GM18861 (cell line): ENCODE data around the gene ZNF219.
"Not testable (repeated sequence)": the region's sequence is repeated elsewhere in the genome, so short reads cannot be mapped to it uniquely, and the experiment has no call there.

Experiments
- ATAC-seq: cut with Tn5 transposase; IDR thresholded peaks from one replicate; pipeline ENCODE4 v1.9.1; 2021; ENCODE audit not compliant: unreplicated experiment

Gene ZNF219

DNA sequence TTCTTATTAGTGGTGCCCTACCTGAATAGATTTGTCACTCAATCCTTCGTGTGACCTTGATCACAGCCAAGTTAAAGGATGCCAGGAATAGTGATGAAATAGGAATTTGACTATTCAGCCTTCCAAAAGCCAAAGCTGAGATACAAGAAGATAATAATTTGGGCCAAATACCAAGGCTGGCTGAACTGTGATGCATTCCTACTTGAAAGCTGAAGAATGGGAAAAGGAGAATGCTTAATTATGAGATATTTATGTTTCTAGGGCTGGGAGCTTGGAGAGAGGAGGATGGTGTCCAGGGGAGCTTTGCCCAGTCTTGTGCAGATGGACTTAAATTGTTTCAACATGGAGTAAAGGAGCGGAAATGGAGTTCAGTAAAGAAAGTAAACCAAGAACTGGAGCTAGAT lies 51.1 kb downstream of the ZNF219 start:
- no peak for ATAC-seq

DNA sequence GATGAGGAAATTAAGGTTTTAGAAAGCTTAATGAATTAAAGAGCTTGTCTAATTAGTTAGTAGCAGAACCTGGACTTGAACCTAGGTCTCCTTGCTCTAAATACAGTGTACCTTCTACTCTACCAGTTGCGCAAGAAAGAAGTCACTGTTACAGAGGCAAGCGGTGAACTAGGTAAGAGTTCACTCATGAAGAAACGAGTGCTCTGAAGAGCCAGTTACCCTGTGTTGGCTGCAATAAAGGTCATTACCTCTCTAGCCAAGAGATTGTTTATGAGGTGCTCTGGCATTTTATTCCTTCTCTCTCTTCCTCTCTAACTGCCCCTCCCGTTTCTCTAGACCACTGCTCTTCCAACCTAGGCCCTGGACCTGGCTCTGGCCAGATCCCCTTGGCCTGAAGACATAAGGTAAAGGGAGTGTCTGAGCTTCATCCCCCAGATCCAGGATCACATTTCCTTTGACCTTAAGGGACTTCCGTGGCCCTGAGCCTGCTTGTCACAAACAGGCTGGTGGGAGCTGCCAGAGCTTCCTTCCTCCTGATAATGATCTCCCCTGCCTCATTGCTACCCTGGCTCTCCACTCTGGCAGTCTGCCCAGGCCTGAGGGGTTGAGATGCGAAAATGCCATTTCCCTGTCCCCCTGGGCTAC lies 54.4 kb downstream of the ZNF219 start:
- no peak for ATAC-seq

DNA sequence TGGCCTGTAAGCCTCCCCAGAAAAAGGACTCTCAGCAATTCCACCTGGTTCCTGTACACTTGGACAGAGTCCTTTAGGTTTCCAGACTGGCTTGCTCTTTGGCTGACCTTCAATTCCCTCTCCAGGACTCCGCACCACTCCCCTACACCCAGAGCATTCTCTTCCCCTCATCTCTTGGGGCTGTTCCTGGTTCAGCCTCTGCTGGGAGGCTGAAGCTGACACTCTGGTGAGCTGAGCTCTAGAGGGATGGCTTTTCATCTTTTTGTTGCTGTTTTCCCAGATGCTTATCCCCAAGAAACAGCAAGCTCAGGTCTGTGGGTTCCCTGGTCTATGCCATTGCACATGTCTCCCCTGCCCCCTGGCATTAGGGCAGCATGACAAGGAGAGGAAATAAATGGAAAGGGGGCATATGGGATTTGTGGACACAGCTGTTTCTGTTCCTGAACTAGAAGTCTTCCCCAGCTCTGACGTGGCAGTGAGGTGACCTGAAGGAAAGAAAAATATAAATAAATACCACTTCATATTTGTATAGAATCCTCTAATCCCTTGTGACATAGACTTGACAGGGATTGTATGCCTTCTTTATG lies 55.0 kb downstream of the ZNF219 start:
- no peak for ATAC-seq

DNA sequence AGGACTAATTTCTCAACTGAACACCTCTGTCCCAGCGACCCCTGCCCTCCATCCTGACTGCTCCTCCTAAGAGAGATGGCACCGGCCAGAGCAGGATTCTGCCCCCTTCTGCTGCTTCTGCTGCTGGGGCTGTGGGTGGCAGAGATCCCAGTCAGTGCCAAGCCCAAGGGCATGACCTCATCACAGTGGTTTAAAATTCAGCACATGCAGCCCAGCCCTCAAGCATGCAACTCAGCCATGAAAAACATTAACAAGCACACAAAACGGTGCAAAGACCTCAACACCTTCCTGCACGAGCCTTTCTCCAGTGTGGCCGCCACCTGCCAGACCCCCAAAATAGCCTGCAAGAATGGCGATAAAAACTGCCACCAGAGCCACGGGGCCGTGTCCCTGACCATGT lies 55.5 kb downstream of the ZNF219 start:
- ATAC-seq, result no peak

DNA sequence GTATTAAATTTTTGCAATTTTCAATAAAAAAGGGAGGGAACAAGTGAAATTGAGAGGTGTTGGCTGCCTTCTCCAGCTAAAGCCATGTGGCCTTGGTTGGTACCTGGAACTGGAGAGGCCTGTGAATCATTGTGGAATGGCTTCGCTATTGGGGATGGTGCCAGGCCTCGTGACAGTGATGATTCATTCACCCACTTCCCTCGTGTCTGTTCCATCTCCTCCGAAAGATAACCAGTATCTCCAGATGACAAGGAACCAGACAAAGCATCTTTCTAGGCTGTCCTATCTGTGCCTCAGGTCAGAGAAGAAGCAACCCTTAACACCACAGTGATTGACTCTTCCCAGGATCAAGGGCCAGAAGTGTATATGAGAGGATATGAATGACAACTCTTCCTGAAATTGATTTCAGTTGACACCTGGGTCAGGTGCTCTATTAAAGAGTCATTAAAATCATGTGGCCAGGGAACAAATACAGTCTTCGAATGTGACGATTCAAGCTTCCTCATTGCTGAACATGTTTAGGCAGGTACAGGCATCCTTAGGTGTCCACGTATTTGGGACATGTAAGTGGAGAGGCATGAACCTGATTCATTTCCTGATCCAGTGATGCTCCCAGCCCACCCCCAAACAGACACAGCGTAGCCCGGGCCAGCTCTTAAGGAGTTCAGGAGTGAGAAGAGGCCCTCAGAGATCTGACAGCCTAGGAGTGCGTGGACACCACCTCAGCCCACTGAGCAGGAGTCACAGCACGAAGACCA lies 56.6 kb downstream of the ZNF219 start, which contains the start of gene RNASE7:
TSS of gene RNASE7 (plus strand) at position 687 of the 758 bp plus-strand sequence. CDS start 631 bp downstream, outside the sequence.
- no peak for ATAC-seq

DNA sequence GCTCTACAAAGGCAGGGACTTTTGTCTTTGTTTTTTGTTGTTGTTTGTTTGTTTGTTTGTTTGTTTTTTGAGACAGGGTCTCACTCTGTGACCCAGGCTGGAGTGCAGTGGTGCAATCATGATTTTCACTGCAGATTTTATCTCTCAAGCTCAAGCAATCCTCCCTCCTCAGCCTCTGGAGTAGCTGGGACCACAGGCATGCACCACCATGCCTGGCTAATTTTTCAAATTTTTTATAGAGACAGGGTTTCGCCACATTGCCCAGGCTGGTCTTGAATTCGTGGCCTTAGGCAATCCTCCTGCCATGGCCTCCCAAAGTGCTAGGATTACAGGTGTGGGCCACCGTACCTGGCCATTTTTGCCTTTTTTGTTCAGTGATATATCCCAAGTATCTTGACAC lies 57.5 kb downstream of the ZNF219 start:
- ATAC-seq, result not testable (repeated sequence)

DNA sequence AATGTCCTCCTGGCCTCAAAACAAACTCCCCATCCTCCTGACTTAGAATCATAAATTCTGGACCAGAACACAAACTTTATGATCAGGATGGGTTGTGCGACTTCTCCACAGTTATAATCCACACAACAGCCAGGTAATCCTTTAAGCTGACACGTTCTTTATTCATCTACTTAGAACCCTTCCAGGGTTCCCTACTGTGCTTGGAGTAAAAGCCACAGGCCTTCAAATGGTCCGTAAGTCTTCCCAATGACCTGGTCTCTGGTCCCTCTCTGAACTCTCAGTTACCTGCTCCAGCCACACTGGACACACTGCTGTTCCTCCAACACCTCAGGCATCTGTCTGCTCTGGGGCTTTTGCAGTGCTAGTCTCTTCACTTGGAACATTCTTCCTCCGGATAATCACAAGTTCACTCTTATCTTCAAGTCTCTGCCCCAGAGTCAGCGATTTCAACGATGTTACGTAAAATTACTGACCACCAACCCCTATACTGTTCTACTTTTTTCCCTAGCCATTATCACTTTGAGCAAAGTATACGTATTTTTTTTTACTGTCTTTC lies 58.0 kb downstream of the ZNF219 start:
- ATAC-seq, result no peak
